ENCODE measurements around the gene CPB1.

The CPB1 gene

DNA sequence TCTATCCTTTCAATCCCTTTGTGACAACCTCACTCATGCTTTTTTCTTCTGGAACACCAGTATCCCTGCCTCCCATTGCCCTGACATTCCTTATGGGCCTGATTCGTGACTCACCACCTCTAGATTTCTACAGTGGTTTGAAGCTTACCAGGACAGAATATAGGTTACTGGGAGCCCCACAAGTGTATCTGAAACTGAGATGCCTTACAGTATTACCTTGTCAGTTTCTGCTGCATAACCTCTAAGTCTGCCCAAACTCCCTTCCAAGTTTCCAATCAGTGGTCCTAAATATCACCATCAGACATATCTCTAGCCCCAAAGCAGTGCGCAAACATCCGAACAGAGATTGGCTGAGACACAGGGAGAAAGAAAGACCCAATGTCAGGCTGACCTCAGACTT is 5.6 kb downstream of the CPB1 start:
- no peak for DNase-seq

DNA sequence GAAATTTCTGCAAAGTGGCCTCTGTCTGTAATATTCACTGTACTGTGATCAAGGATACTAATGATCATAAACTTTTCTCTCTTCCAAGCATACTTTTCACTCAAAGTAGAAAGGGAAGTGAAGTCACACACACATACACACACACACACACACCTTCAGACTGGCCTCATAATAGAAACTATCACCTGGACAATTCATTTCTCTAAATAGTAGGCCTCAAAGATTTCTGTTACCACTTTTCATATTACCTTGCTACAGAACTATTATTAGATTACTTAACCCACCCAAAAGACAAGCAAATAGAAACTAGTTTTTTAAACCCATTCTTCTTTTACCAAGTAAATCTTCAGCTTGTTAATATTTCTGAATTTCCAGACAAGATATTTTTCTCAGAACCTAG is 12.2 kb downstream of the CPB1 start:
- DNase-seq = peak; percentile 45

DNA sequence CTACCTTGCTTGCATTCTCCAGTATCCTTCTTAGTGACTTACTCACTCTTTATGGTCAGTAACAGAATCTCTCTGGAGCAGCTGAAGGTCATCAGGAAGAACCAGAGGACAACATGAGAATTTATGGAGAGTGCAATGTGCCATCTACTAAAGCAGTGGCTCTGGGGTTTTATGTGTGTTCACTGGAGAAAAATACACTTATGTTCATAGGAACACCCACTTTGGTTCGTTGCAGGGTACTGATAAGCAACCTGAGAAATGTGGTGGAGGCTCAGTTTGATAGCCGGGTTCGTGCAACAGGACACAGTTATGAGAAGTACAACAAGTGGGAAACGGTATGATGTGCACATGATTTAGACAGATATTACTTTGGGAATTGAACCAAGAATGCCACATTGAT is 12.8 kb downstream of the CPB1 start:
- DNase-seq = peak; percentile 87

DNA sequence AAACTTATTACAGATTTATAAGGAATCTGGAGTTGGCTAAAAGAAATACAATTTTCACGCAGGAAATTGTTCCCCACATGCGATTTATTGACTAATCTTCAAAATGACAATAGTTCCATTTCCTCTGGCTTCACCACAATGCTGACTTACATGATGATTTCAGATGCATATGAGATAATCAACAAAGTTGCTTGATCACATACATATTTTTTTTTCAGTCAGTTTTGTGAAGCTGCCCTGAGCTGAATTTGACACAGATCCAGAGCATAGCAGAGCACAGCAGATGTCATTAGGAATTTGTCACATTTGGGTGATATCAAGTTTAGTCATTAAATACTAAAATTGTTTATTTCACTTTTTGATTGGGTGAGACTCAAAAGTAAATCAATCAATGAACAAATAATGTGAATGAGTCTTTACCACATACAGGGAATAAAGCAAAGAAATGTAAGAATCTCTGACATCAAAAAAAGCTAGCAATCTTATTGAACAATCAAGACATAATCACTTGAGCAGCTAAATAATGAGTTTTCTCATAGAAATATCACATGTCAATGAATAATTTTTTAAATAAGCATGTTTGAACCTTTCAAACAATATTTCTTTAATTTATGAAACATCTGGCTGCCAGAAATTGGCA is 18.3 kb downstream of the CPB1 start:
- DNase-seq = no peak

DNA sequence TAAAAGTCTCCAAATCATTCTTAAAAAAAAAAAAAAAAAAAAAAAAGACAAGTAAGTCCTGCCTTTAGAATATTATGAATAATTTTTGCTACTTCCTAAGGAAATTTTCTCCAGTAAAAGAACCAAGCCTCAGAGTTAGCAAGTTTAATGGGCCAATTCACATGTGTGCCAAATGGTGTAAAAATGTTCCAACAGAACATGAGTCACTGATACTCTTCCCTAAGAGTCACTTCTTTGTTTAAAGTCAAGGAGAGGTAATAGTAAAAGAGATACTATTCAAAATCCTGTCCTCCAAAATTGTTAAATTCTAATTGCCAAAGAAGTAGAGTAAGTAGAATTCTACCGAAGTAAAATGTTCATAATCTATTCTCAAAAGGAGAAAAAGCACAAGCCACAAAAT is 19.7 kb downstream of the CPB1 start:
- DNase-seq = peak; percentile 9

DNA sequence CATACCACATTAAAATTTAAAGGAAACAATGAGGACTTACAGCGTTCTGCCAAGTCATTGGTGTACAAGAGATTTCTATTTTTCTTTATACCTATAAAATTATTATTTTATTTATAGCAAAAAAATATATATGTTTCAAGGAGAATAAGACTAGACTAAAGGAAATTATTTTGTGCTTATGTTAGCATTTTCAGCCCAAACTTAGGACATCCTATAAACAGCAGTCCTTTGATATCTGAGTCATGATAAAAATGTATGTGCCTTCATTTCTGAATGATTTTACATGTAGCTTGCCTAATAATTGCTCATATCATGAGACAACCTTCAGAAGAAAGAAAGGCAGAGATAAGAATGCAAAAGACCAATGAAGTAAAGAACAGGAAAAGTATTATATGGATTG is 20.8 kb downstream of the CPB1 start:
- no peak for DNase-seq

DNA sequence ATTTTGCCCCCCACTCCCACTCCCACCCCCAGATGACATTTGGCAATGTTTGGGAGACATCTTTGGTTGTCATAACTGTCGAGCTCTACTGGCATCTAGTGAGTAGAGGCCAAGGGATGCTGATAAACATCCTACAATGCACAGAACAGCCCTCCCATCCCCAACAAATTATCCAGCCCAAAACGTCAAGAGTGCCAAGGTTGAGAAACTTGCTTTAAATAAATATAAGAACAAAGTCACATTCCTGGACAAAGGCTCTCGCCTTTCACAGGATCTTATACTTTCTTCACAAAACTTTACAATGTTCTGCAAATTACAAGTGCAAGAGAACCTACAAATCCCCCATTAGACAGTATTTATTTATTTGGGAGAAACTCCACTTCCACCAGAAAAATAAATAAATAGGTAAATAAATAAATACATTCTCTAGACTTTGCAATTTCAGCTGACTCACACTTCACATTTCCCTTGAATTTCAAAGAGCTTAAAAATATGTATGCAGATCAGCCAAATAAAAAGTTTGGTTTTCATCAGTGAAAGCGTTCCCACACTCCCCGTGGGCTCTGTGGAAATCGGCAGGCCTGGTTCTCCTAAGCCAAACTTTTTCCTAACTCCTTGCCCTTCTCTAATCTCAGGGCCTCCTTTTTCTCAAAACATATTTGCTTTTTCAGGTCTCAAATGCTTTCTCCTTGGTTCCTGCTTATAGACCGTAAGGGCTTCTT is 24.8 kb downstream of the CPB1 start:
- DNase-seq = no peak

DNA sequence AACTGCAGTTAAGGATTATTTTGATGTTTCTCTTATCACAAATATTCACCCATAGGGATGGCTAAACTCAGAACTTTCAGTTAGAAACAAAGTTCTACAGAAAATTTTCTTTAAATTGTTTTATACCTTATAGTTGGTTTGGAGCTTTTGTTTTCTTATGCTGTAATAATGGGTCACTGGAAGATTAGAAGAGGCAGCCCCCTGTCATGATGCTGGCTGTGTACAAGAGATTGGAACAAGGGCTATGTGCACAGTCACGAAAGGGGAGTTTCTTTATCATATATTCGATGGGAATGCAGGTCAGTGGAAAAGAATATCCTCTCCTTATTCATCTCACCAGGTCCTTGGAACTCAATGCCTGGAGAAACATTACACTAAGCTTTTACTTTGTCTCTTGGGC is 25.5 kb downstream of the CPB1 start:
- no peak for DNase-seq

DNA sequence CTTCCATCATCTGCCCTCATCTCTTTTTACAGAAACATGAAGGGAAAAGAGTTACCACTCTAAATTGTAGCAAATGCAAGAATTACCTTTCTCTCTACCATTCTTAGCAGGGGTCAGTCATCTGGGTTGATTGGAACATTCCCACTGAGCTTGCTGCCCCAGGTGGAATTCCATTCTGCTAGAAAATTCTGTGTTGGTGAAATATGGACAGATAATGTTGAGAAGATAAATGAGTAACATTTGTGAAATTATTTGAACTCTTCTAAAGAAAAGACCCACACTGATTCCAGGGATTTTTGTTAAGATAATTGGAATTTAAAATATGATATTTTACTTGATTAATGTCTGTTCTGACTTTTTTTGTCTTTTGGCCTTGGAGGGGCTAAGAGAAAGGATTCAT is 26.4 kb downstream of the CPB1 start:
- no peak for DNase-seq

DNA sequence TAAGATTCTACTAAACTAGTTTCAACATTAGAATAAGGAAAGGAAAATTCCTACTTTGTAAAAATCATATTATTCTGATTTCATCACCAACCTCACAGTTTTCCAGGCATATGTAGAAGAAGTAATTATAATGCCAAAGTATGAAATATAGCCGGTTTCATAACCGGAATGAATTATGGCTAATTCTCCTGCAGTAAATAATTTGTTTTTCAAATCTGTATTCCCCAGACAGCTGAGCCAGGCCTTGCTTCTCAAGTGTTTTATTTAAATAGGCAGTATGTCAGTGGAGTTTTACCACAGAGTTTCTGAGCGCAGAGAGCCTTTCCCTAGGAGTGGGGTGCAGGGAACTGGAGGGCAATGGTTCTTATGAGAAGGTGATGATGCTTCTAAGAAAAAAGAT is 28.8 kb downstream of the CPB1 start:
- DNase-seq = no peak

DNA sequence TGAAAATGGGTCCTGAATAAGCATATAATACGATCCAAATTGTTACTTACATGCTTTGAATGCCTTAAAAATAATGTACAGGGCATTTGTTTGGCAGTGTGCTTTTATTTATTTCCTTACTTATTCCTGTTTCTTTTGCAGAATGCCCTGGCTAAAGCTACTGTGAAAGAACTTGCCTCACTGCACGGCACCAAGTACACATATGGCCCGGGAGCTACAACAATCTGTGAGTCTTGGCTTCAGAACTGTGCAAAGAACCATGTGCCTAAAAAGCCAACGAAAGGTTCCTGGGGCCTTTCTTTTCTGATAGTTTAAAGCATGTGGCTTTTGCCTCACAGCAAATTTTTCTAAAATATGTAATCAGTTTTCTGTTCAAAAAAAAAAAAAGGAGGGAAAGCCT is 29.7 kb downstream of the CPB1 start:
- DNase-seq = no peak

DNA sequence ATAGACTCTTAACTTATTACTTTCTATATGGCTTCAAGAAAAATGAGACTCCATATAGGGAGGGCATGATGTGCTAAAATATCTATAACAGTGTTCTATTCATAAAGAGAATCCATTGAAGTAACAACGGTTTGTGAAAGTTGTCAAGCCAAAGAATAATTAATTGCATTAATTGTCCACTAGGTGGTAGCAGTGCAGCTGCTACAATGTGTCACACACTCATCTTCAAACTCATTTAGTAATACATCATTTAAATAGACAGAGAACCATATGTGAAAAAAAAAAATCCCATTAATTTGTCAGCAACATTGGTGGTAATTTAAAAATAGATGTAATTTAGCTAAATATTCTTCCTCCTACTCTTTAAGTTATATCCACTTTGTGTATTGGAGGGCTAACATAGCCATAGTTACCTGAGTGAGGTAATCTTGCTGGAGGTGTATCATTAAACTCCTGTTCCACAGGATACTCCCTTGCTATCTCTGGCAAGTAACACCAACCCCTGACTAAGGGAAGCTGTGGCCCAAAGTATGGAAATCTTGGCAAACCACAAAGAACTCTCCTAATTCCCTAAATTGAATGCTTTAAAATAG is 33.8 kb downstream of the CPB1 start:
- peak; percentile 65 for DNase-seq

DNA sequence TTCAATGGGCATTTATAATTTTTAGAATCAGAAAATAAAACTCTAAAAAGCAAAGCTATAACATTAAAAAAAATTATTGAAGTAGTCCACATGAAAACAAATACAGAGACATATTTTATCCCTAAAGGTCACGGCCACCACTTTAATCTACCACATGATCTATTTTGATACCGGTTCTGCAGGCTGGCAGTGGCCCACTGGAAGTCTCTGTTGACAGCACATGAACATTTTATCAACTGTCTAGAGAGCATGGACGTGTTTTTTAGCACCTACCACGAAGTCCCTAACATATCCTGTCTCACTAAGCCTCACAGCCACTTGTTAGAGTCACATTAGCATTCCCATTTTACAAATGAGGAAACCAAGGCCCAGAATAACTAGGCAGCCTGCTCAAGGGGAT is 35.7 kb downstream of the CPB1 start:
- no peak for DNase-seq

DNA sequence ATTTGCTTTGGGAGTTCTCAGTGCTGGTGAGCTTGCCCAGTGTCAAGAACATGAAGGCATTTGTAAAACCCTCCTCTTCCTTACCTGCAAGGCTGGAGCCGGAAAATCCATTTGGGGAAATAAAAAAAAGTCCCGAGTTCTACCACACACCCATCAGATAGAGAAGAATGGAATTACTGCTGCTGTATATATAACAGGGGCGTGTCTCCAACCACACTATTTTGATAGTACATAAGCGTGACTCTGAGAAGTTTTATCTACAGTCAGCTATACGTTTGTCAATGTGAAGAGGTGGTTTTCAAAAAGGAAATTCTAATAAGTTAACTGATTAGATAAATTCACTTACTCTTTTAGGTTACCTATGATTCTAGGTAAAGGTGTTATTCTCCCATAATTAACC is 36.2 kb downstream of the CPB1 start:
- DNase-seq = peak; percentile 47

DNA sequence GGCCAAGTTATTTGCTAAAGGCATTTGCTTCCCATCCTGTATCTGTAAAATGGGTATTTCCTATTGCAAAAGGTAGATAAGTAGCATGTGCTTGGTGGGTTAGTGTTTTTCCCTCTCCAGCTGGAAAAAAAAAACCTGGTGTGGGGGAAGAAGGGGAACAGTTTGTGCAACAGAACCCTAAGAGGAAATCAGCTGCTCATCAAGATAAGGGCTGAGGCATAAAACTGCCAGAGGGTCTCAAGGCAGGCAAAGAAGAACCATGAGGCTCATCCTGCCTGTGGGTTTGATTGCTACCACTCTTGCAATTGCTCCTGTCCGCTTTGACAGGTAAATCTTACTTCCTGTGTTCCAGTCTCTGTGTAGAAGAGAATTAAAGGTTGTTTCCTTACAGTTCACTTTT is 37.4 kb downstream of the CPB1 start, which contains the start of gene CPA3:
Gene CPA3, plus strand, starts transcription at position 248 of the 400 bp plus-strand sequence. Its CDS starts 12 bp downstream, at position 260.
- no peak for DNase-seq

DNA sequence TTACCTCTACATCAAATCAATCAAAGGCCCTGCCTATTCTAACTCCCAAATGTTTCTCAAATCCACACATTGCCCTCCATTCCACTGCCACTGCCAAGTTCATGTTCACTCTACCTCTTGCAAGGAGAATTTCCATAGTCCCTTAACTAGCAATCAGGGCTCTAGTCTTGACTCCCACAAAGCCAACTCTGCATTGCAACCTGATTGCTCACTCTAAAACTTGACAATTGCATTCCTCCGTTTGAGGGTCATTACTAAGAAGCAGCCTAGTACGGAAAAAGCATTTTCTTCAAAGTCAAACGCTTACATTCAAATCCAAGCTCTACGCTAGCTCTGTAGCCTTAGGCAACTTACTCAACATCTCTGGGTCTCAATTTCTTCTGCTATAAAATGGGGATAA is 38.6 kb downstream of the CPB1 start:
- no peak for DNase-seq

DNA sequence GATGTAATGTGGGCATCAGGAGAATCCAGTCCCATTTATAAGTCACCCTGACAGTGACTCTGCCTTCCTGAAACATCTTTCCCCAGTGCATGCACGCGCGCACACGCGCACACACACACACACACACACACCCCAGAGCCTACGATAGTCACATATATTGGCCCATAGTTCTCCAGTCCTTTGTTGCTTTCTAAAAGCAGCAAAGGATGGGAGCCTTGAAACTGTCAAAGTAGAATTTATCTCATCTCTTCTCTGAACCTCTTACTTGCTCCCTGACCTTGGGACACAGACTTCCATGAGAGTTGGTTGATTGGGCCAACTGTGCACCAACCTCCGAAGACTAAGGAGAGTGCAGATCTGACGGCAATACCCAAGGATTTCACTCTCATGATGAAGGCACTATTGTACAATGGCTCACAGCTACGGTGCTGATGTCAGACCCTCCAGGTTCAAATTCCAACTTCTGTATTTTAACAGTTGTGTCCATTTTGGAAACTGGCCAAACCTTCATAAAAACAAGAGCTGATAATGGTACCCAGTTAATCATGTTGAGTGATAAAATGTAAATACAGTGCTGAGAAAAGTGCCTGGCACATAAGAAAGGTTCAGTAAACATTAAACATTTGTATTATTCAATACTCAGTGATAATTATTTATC is 45.8 kb downstream of the CPB1 start:
- DNase-seq = no peak

DNA sequence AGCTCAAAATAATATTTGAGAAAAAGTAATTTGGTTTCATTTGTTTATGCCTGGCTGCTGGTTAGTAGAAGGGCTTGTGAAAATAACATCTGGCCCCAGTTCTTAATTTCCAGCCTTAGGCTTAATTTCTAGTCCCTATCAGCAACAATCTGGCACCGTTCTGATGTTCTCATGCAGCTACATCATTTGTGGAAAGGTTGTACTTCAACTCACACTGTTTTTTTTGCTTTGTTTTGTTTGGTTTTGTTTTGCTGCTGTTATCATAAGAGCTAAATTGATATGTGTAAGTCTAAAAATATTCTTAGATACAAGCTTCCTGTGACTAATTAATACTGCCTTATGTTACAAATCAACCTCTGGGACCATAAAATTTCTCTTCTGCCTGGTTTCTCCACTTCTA is 46.4 kb downstream of the CPB1 start:
- no peak for DNase-seq

DNA sequence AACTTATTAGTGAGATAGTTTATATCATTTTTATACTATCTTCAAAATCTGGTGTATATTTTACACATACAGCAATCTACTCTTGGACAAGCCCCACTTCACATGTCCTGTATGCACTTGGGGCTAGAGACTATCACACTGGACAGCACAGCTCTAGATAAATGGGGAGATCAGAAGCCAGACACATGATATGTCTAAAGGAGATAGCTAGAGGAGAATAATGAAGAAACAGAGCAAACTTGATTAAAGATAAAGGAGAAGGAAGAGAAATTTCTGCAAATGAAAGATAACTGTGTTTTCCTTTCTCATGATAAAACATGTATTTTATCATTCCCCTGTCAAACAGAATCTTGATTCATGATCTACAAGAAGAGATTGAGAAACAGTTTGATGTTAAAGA is 50.5 kb downstream of the CPB1 start:
- no peak for DNase-seq

DNA sequence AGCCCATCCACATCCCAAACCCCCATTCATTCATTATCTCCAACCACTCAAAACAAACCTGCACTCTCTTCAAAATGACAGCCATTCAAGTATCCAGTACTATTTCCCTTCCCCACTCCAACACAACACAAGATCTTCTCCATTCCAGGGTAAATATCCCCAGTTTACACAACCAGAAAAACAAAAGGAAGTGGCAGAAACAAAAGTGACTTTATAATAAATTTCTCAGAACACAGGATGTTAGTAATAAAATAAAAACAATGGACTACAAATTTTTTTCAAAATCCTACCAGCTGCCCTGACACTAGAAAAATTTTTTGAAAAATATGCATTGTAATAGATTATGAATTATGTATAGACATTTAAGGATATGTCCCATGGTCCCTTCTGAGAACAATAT is 51.6 kb downstream of the CPB1 start:
- DNase-seq = no peak

DNA sequence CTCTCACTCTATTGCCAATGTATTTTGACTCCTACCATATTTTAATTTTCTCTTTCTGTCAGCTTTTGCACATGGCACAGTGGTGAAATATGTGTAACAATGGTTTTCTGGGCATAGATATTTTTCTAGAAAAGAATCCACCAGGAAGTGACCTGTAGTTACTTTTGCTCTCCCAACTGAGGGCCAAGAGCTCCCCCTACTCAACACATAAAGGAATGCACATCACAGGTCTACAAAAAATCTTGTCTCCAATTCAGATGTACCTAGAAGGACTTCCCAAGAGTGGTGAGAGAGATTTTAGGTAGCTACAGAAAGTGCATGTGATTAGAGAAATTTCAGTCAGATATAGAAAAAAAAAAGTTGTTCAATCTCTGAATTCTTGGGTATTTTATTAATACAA is 53.1 kb downstream of the CPB1 start:
- peak; percentile 65 for DNase-seq

DNA sequence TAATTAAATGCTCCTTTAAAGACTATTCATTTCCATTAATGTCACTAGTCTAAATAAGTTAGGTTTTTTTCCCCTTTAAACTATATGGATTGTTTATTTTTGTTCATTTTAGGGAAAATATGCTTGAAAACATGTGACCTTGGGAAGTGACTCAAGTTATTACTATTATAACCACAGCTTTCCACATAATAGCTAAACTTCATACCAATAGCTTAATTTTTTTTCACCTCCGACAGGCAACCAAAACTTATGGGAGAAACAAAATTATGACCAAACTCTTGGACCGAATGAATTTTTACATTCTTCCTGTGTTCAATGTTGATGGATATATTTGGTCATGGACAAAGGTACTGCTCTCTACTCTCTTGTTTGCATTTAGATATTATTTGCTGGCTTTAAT is 53.7 kb downstream of the CPB1 start:
- no peak for DNase-seq

DNA sequence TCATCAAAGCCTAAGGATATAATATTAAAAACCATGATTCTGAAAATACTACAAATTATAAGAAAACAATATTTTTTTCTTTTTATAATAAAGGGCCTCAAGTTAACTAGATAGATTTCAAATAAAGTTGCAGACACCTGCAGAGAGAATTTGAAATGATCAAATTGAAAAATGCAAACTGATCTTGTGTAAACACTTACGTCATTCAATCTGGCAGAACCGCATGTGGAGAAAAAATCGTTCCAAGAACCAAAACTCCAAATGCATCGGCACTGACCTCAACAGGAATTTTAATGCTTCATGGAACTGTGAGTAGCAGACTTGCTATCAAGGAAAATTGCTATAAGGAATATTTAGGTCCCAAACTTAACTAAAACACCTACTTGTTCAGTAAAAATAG is 54.7 kb downstream of the CPB1 start:
- no peak for DNase-seq

DNA sequence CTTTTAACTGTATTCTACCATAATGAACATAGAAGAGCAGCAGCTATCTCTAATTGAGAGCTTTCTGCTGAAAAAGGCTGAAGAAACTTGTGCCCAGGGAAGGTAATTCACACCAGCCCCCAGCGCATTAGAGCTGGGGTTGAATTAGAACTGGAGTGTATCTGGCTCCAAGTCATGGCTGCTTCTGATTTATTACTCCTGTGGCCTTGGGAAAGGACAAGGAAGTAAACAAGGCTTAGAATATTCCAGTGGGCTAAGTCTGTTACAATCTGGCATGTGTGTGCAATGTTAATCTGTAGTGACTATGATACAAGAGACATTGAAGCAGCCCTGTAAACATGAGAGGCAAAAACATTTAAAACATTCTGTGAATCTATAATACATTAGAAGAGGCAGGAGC is 55.6 kb downstream of the CPB1 start:
- no peak for DNase-seq

All from OCI-M1 (cell line).